Measurements from ENCODE around the gene PGLYRP2. TPM values are rescaled to one million over a fixed set of nuclear protein-coding genes. Genes with fewer than 3 reads are reported as not detected.
"Not testable (repeated sequence)": the region's sequence is repeated elsewhere in the genome, so short reads cannot be mapped to it uniquely, and the experiment has no call there.

PGLYRP2 gene
- total RNA-seq, 2 donors from 2014 or later, result 9.2 to 31.9 TPM

- Histone ChIP-seq H3K27me3 (replicated peaks; ENCODE audit: insufficient read depth) (no peaks in the 10 kb centered on the region), H3K36me3 (no peaks in the 10 kb centered on the region), H3K4me3 (no peak overlapping the region), H3K27ac (no peak overlapping the region), H3K4me1 (replicated peaks) (no peaks in the 10 kb centered on the region), H3K9me3 (no peaks in the 10 kb centered on the region)
- DNase-seq (ENCODE audit: low spot score), result no peak
- intact Hi-C loops (cut with DNase I), result no loop called here
- WGBS, result 71% methylated on average over 5 of the region's 5 CpGs
- TF ChIP-seq POLR2AphosphoS5 (IDR thresholded peaks at IDR 0.05), result no peak
- TF ChIP-seq POLR2A (IDR thresholded peaks at IDR 0.05), result no peak
- TF ChIP-seq, protein P1, sequence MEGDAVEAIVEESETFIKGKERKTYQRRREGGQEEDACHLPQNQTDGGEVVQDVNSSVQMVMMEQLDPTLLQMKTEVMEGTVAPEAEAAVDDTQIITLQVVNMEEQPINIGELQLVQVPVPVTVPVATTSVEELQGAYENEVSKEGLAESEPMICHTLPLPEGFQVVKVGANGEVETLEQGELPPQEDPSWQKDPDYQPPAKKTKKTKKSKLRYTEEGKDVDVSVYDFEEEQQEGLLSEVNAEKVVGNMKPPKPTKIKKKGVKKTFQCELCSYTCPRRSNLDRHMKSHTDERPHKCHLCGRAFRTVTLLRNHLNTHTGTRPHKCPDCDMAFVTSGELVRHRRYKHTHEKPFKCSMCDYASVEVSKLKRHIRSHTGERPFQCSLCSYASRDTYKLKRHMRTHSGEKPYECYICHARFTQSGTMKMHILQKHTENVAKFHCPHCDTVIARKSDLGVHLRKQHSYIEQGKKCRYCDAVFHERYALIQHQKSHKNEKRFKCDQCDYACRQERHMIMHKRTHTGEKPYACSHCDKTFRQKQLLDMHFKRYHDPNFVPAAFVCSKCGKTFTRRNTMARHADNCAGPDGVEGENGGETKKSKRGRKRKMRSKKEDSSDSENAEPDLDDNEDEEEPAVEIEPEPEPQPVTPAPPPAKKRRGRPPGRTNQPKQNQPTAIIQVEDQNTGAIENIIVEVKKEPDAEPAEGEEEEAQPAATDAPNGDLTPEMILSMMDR (IDR thresholded peaks at IDR 0.05), result no peak
Measured at GRCh38 chr19:15524781-15525180, 45.5 kb upstream of the PGLYRP2 start.

GRCh38 chr19:15519433-15519976 is 40.2 kb upstream of the PGLYRP2 start:
- no peak overlapping the region for H3K27ac ChIP-seq
- WGBS, result 85% methylated on average over 6 of the region's 6 CpGs
- no peak for TF ChIP-seq POLR2AphosphoS5 (IDR thresholded peaks at IDR 0.05)
- TF ChIP-seq POLR2A (IDR thresholded peaks at IDR 0.05), result no peak
- TF ChIP-seq, protein P1 (IDR thresholded peaks at IDR 0.05), result no peak
- no peaks in the 10 kb centered on the region for H3K27me3 ChIP-seq (replicated peaks; ENCODE audit: insufficient read depth)
- intact Hi-C loops (cut with DNase I), result no loop called here
- DNase-seq (ENCODE audit: low spot score), result no peak
- H3K4me3 ChIP-seq, result no peak overlapping the region
- no peaks in the 10 kb centered on the region for H3K4me1 ChIP-seq (replicated peaks)
- no peaks in the 10 kb centered on the region for H3K9me3 ChIP-seq
- no peaks in the 10 kb centered on the region for H3K36me3 ChIP-seq

- WGBS, result 72% methylated on average over 1 of the region's 1 CpG
- Histone ChIP-seq H3K36me3 (no peaks in the 10 kb centered on the region), H3K9me3 (no peaks in the 10 kb centered on the region), H3K4me3 (no peak overlapping the region), H3K27ac (no peak overlapping the region), H3K4me1 (replicated peaks) (no peaks in the 10 kb centered on the region), H3K27me3 (replicated peaks; ENCODE audit: insufficient read depth) (no peaks in the 10 kb centered on the region)
- intact Hi-C loops (cut with DNase I), result no loop called here
- DNase-seq (ENCODE audit: low spot score), result no peak
- TF ChIP-seq, protein P1 (IDR thresholded peaks at IDR 0.05), result no peak
- TF ChIP-seq POLR2AphosphoS5 (IDR thresholded peaks at IDR 0.05) (no peak), POLR2A (IDR thresholded peaks at IDR 0.05) (no peak)
Measured at GRCh38 chr19:15517778-15518177, 38.5 kb upstream of the PGLYRP2 start.

DNA sequence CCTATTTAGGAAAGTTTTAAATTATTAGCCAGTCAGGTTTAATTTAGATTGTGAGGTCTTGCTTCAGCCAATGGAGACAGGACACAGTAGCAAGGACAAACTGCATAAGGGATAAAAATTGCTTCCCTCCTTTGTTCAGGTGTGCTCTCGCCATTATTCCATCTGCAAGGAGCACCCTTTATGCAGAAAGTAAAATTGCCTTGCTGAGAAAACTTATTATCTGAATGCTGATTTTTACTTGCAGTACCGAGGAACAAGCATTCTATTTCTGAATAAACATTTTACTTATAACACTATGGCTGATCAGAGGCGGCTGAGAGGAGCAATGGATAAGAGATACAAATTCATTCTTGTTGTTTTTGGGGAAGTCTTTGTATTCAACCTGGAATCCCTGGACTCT is 37.1 kb upstream of the PGLYRP2 start:
- Histone ChIP-seq H3K4me3 (no peak overlapping the region), H3K27ac (no peak overlapping the region), H3K4me1 (replicated peaks) (no peaks in the 10 kb centered on the region), H3K9me3 (no peaks in the 10 kb centered on the region), H3K36me3 (no peaks in the 10 kb centered on the region), H3K27me3 (replicated peaks; ENCODE audit: insufficient read depth) (no peaks in the 10 kb centered on the region)
- intact Hi-C loops (cut with DNase I), result no loop called here
- DNase-seq (ENCODE audit: low spot score), result no peak
- no peak for TF ChIP-seq POLR2AphosphoS5 (IDR thresholded peaks at IDR 0.05)
- TF ChIP-seq, protein P1 (IDR thresholded peaks at IDR 0.05), result no peak
- TF ChIP-seq POLR2A (IDR thresholded peaks at IDR 0.05), result no peak
- 87% methylated on average over 3 of the region's 3 CpGs for WGBS

DNA sequence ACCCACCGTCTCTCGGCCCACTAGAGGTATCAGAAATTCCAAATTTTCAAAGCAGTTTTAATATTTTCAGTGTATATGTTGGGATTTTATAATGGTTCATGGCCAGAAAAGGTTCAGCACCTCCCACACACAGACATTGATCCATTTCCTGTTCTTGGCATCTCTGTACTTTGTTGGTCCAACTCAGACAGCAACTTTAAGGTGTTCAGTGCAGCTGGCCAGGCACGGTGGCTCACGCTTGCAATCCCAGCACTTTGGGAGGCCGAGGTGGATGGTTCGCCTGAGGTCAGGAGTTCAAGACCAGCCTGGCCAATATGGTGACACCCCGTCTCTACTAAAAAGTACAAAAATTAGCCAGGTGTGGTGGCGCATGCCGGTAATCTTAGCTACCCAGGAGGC is 35.9 kb upstream of the PGLYRP2 start:
- DNase-seq (ENCODE audit: low spot score); H3K27me3 ChIP-seq (replicated peaks; ENCODE audit: insufficient read depth); H3K9me3 ChIP-seq; H3K4me1 ChIP-seq (replicated peaks); H3K36me3 ChIP-seq; H3K27ac ChIP-seq; H3K4me3 ChIP-seq; intact Hi-C loops (cut with DNase I): not testable (repeated sequence)
- 88% methylated on average over 9 of the region's 9 CpGs for WGBS

Data from prostate gland (tissue), 2 donors.